CD4-positive, alpha-beta T cell treated with Interferon alpha-2 for 1 hour (primary cell): ENCODE measurements around the gene CFAP99.

Experiments
- DNase-seq, 2 donors: peaks; one replicate each; pipeline ENCODE4 v3.0.0-alpha.2; 2020 to 2022

The CFAP99 gene

GRCh38 chr4:2478229-2478628 is 59.5 kb downstream of the CFAP99 start:
- no peak for DNase-seq

DNA sequence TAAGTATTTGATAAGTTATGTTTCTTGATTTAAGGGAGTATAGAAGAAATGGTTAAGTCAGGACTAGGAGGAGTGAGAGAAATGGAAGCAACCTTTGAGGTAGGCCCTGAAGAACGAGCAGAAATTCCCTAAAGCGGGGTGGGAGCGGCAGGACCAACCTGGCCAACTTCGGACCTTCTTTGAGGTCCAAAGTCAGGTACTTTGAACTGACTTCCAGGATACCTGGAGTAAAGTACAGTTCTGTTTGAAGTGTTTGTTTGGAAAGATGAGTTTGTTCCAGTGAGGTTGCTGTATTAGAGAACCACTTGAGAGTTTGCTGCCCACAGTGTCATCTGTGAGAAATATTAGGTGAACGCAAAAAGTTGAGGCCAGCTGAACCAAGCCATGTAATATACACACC is 61.9 kb downstream of the CFAP99 start:
- no peak for DNase-seq

DNA sequence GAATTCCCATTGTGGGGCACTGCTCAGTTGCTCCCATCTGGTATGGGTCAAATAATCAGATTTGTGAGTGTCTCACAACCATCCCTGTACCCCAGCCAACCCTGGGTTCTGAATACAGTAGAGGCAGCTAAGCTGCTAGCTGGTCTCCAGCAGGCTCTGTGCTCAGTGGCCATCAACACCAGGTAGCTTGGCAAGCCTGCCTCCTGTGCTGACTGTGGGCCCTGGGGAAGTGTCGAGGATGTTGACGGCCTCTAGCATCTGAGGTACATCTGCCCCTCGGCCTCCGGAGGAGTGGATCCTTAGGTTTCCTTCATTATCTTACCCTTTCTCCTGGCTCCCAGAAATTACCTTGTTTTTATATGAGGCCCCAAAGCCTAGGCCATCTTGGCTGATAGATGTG is 63.4 kb downstream of the CFAP99 start:
- no peak for DNase-seq

DNA sequence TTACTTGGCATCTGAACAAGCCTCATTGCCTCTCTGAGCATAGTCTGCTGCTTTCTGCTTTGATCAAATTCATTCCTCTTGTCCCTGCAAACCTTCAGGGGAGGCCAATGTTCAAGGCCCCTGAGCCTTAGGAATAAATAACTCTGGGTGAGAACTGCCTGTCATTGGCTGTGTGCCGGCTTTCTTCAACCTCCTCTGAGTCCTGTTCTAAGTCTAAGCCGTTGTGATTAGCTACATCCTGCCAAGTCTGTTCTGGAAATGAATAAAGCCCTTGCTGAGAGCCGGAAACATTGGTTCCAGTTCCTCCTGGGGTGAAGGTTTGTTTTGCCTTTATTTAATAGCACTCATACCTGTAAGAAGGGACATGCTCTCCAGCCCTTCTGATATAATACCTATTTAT is 63.9 kb downstream of the CFAP99 start:
- DNase-seq: peak in 1 of 2 donors; percentile 33

DNA sequence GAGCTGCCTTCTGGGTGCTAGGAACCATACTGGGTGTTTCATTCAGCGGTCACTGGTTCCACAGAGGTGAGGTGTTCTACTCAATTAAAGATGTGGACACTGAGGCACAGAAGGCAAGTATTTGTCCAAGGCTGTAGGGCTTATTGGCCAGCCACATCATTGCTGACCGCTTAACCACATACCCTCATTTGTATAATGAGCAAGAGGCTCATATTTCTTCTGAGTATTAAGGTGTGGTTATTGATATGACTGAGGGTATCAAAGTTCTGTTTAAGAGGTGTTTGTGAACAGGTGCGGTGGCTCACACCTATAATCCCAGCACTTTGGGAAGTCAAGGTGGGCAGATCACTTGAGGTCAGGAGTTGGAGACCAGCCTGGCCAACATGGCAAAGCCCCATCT is 64.5 kb downstream of the CFAP99 start:
- no peak for DNase-seq

- DNase-seq: no peak
Observed at GRCh38 chr4:2484185-2484584, 65.4 kb downstream of the CFAP99 start.

DNA sequence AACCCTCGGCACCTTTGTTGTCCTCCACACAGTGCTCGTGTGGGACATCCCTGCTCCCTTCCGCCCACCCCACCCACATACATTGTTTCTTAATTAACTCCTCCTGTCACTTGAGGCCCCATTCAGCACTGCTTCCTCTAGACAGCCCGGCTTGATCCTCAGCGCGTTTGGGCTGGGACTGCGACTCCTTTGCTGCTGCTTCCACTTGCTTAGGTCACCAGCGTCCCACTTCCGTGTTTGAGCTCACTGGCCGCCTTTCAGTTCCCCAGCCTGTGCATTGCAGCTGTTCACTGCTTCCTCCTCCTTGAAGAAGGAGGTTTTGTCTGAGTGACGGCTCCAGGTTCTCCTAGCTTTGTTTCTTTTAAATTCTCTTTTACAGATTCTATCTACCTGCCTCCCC is 66.2 kb downstream of the CFAP99 start:
- DNase-seq: peak; percentile 69 to 78

DNA sequence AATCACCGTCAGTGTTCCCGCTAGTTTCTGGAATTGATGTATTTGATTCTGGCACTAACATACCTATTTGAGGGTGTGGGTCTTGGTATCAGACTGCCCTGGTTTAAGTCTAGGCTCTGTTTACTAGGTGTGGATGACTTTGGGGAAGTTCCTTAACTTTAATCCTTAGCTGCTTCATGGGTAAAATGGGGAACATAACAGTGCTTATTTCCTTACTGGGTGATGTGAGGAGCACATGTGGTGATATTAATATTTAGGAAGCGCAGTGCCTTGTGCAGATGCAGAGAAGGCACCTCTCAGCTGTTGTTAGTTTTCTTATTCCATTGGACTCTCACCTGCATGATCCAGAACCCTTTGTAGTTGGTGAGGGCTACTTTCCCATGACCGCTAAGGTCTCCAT is 67.2 kb downstream of the CFAP99 start:
- DNase-seq: no peak

- no peak for DNase-seq
Observed at GRCh38 chr4:2486981-2487380, 68.2 kb downstream of the CFAP99 start.

DNA sequence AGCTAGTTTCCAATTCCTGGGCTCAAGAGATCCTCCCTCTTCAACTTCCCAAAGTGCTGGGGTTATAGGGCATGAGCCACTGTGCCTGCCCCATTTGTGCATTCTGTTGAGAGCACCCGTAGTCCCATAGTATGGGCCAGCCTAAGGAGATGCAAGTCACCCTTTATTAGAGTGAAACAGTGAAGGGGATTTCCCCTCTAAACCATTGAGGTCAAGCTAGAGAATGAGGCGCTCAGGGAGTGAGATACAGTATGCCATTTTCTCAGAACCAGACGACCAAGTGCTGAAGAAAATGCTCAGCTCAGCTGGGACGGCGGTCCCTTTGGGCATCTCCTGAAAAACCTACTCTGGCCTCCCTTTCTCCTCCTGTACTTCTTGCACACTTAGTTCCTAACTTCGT is 68.9 kb downstream of the CFAP99 start:
- DNase-seq: peak in 1 of 2 donors; percentile 20

DNA sequence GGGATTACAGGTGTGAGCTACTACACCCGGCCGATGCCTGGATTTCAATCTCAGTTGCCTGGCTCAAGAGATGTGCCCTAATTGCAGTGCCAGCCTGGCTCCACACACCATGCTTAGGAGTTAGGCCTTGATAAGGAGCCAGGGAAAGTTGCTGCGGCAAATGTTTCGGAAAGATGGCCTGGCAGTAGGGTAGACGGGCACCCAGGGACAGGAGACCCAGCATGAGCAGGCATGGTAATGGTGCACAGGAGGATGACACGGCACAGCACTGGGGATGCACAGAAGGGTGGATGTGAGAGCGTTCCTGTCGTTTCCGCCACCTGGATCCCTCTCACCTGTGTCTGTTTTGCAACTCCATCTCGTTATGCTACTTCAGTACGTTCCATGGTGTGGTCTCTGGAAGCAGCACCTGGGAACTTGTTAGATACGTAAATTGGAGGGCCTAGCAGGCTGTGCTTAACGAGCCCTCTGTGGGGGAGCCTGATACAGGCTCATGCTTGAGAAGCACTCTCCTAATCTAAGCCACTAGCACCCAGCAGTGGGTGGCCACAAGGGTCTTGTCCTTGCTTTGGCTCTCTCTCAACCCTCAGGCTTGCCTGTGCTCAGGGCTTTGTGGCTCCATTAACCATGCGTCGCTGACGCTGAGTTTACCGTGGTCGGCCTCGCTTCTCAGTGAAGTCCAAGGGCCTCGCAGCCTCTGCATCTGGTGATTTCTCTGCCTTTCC is 70.5 kb downstream of the CFAP99 start:
- no peak for DNase-seq

DNA sequence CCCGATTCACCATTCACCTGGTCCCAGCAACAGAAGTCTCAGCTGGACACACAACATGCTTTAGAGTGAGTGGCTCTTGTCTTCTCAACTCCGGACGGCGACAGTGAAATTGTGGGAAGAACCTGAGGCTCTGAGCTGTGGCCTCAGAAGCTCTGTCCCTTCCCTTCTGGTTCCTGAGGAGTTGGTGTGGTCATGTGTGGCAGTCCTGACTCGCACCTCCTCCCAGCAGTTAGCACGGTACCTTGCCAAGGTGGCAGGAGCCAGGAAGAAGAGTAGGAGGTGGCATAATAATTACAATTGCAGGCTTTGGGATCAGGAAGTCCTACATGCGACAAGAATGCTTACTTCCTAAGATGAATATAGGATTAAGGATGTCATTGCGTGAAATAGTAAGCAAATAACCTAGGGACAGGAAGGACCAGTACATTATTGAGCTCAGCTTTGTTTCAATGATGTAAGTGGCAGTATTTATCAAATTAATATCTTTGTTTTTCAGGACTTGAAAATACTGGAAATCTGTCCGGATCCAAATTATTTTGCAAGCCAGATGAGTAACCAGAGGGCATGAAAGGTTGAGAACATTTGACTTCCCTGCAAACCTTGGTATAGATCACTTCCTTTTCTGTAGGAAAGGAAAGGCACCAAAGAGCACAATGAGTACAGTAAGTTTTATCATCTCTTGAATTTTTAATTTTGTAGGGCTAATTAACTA is 71.2 kb downstream of the CFAP99 start:
- no peak for DNase-seq

DNA sequence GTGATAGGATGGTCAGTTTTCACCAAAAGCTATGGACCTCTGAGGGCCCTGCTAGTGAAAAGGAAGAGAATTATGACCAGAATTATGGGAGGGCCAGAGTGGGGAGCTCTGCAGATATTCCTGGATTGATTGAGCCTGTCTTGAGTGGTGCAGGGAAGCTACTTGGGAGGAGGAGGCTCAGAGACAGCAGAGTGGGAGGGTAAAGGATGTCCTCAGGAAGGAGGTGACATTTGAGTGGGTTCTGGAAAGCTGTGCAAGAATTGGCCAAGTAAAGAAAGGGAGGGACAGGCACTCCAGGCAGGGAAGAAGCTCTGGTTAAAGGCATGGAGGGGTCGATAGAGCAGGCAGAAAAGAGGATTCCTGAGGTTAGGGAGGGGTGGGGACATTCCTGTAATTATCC is 74.2 kb downstream of the CFAP99 start:
- DNase-seq: no peak

GRCh38 chr4:2494992-2495391 is 76.2 kb downstream of the CFAP99 start:
- no peak for DNase-seq

- DNase-seq: no peak
Observed at GRCh38 chr4:2497324-2497723, 78.6 kb downstream of the CFAP99 start.

DNA sequence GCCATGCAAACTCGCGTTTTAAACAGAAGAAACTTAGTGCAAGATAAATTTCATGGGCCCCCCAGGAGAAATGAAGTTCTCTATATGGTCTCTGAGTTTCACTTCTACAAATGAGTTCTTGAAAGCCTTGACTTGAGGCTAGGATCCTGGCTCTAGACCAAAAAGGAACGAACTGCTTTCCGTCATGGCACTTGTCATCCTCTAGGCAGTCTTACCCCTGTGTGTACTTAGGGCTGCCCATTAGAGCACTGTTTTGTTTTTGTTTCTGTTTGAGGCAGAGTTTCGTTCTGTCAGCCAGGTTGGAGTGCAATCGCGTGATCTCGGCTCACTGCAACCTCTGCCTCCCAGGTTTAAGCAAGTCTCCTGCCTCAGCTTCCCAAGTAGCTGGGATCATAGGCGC is 79.2 kb downstream of the CFAP99 start:
- peak; percentile 17 to 50 for DNase-seq

DNA sequence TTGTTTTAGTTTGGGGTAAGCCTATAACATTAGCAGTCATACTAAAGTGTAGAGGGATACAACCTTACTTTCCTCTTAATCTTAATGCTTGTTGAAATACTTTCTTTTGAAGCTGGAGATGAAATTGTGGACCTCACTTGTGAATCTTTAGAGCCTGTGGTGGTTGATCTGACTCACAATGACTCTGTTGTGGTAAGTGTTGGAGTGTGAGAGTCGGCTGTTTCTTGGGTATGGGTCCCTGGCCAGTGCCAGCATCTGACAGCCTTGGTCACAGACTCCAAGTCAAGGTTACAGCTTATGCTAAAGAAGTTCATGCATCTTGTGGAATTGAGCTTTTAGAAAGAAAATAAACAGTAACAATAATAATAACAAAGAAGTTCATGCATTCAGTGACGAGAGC is 81.8 kb downstream of the CFAP99 start:
- no peak for DNase-seq

GRCh38 chr4:2501034-2501594 is 82.4 kb downstream of the CFAP99 start:
- DNase-seq: no peak

- DNase-seq: no peak
Observed at GRCh38 chr4:2503809-2504208, 85.1 kb downstream of the CFAP99 start.

DNA sequence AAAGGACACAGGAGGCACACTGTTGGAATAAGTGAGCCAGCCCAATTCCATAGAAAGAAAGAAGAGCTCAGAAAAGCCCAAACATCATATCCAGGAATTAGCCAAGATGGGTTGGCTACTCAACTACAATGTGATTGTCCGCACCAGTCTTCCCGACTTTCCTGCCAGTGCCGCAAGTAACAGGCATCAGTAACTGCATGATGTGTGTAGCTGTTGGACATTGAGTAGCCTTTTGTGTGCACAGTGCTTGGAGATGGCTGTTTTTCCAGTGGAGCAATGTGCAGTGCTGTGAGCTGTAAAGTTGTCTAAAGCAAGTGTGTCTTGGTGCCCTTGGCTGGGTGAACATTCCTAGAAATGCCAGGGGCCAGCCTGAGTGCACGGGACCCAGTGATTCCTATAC is 88.5 kb downstream of the CFAP99 start:
- no peak for DNase-seq

DNA sequence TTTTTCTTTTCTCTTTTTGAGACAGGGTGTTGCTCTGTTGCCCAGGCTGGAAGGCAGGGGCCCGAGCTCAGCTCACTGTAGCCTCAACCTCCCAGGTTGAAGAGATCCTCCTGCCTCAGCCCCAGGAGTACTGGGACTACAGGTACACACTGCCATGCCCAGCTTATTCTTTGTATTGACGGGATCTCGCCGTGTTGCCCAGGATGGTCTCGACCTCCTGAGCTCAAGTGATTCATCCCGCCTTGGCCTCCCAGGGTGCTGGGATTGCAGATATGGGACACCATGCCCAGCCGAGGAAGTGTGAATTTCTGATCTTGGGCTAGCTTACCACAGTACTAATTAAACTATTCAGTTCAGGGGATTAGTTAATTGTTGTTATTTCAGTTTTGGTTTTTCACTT is 89.1 kb downstream of the CFAP99 start:
- DNase-seq: no peak

DNA sequence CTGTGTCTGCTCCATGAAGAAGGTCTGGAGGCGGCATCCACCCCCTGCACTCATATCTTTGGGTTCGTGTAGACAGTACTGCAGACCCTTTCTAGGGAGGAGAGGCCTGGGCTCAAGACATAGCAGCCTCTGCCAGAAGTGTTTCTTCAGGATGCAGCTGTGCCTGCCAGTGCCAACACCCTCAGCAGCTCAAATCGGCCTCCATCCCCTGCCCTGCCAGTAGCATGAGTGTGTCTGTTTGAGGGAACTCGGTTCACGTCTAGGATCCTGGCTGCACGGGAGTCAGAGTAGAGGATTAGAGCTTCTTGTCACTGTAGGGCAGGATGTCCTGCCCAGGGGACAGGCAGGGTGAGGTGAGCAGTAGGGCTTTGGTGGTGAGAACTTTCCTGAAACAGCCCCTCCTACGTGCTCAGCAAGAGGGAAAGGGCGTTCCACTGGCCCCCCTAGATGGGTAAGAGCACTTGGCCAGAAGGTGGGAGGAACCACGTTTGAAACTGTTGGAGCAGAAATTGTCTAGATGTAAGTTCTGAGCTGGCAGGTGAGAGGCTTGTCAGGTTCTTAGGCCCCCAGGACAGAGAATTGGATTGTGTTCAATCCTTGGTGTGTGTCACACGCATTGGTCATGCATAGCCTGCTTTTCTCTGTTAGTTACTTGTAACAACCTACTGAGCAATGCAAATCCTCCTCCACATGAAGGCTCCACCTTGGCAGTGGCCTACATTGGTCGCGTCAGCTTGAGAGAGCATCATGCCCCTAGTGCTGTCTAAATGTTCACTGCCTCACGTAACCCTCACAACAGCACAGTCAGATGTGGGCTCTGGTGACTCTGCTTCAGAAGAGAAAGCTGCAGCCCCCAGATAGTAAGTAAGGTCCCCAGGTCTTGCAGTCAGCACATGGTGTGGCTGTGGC is 91.8 kb downstream of the CFAP99 start:
- no peak for DNase-seq

DNA sequence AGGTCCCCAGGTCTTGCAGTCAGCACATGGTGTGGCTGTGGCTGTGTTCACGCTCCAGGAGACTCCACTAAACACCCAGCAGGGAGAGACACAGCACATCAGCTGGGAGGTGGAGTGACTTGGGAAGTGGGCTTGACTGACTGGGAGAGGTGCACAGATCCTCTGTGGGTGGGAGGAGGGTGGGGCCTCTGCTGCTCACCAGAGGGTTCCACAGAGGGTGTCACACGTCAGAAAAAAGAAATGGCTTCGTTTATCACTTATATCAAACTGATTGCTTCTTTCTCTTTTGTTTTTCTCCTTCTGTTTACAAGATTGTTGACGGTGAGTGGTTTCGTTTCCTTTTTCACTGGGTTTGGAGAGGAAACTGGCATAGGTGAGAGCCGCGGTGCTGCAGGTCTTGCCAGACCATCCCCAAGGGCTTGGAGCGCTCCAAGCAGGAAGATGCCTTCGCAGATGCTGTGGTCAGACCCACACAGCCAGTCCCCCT is 92.9 kb downstream of the CFAP99 start:
- DNase-seq: peak; percentile 16 to 47
